ENCODE results near the gene KIDINS220. TPM values are rescaled to one million over a fixed set of nuclear protein-coding genes. Genes with fewer than 3 reads are reported as not detected.
A peak's percentile ranks its signal among the peaks of the same experiment; 100 is the strongest.

The KIDINS220 gene
- total and polyA plus RNA-seq, 9 of the 15 experiments (the other 6 are each of a cell fraction or from before 2014, with no cell fraction given) = 15.2 to 48.0 (median 34.4) TPM

DNA sequence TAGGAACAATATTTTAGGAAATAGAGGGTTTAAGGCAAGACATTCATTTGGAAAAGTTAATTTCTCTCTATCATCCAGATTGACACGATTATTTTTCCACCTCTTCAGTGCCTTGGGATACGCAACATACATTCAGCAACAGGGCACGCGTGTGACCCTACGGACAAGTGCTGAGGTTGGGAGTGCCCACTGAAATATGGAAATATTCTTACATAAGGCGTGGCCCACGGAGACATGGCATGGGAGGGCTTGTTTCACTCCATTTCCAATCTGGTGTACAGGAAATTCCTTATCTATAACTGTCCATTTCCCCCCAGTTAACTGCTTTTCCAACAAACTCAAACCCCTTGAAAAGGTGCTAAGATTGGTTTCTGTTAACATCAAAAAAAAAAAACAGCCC lies 20.9 kb upstream of the KIDINS220 start:
- TSS peak; percentile 25 for BruUV-seq (replicated peaks)
- no peak for ATAC-seq
- no peak overlapping the region for H3K9ac ChIP-seq (ENCODE audit: insufficient read depth in 1 of 2, low read depth in 2 of 2, low read length in 2 of 2)
- H4K20me1 ChIP-seq (replicated peaks; ENCODE audit: control insufficient read depth, insufficient read depth, low read length) = no peaks in the 10 kb centered on the region
- H3K79me2 ChIP-seq (ENCODE audit: control insufficient read depth, insufficient read depth, low read length) = no peaks in the 10 kb centered on the region
- no peak overlapping the region for H3K4me3 ChIP-seq
- no peak for FAIRE-seq
- ChIA-PET CTCF (ENCODE audit: low intra/inter-chr PET ratio) (no interaction called here), POLR2A (no interaction called here)
- no peaks in the 10 kb centered on the region for H3K9me1 ChIP-seq (ENCODE audit: control insufficient read depth, insufficient read depth, low read length)
- in situ Hi-C loops (cut with MboI) (no loop called here), intact Hi-C loops (cut with micrococcal nuclease) (no loop called here)
- WGBS (ENCODE audit: insufficient coverage, low coverage, missing lambda C conversion rate) = 95% methylated on average over 6 of the region's 7 CpGs
- no peak for DNase-seq (ENCODE audit: extremely low read depth in 1 of 4, low spot score in 3 of 4)
- H3K36me3 ChIP-seq (ENCODE audit: control insufficient read depth, insufficient read depth, low read length) = peaks cover 35% of the 10 kb centered on the region
- peaks cover 0 to 9% of the 10 kb centered on the region in 2 experiments; a peak in 2 of 5 replicates for H3K4me1 ChIP-seq (replicated peaks in 1 of 2; ENCODE audit: control insufficient read depth in 2 of 2, insufficient read depth in 2 of 2, low read length in 2 of 2)
- H3K4me2 ChIP-seq (ENCODE audit: insufficient read depth, low read length) = no peak overlapping the region
- no peak overlapping the region for H3K27ac ChIP-seq (ENCODE audit: extremely low read depth, low read depth, low read length)
- no peak overlapping the region for H2AFZ ChIP-seq (ENCODE audit: low read depth, low read length)
- TF ChIP-seq SOX6 (IDR thresholded peaks at IDR 0.05) (no peak), CREM (IDR thresholded peaks at IDR 0.05; ENCODE audit: low read depth) (no peak), CBX2 (IDR thresholded peaks at IDR 0.05; ENCODE audit: insufficient read depth, low read length, poor library complexity, severe bottlenecking) (no peak), YY1 (IDR thresholded peaks at IDR 0.05; ENCODE audit: borderline replicate concordance in 1 of 3, control insufficient read depth in 1 of 3, extremely low read depth in 1 of 3, insufficient read depth in 3 of 3, insufficient read length in 1 of 3, insufficient replicate concordance in 2 of 3, low read depth in 1 of 3, low read length in 2 of 3) (no peak), FIP1L1 (IDR thresholded peaks at IDR 0.05; ENCODE audit: low read depth, low read length, poor library complexity, severe bottlenecking) (no peak), RBM15 (IDR thresholded peaks at IDR 0.05; ENCODE audit: insufficient read depth, low read length) (no peak), CBX5 (IDR thresholded peaks at IDR 0.05; ENCODE audit: borderline replicate concordance, low read depth) (no peak), ZC3H8 (IDR thresholded peaks at IDR 0.05) (no peak), CEBPB (tag; IDR thresholded peaks at IDR 0.05) (no peak), SMARCC2 (IDR thresholded peaks at IDR 0.05; ENCODE audit: low read depth) (no peak)
- TF ChIP-seq, protein P1, sequence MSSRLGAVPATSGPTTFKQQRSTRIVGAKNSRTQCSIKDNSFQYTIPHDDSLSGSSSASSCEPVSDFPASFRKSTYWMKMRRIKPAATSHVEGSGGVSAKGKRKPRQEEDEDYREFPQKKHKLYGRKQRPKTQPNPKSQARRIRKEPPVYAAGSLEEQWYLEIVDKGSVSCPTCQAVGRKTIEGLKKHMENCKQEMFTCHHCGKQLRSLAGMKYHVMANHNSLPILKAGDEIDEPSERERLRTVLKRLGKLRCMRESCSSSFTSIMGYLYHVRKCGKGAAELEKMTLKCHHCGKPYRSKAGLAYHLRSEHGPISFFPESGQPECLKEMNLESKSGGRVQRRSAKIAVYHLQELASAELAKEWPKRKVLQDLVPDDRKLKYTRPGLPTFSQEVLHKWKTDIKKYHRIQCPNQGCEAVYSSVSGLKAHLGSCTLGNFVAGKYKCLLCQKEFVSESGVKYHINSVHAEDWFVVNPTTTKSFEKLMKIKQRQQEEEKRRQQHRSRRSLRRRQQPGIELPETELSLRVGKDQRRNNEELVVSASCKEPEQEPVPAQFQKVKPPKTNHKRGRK (tag; IDR thresholded peaks at IDR 0.05) = no peak
- no peaks in the 10 kb centered on the region for H3K9me3 ChIP-seq (replicated peaks; ENCODE audit: control insufficient read depth, insufficient read depth, low read depth, low read length)
- no peaks in the 10 kb centered on the region for H3K27me3 ChIP-seq (ENCODE audit: control insufficient read depth in 2 of 2, insufficient read depth in 2 of 2, low read length in 2 of 2)

All from K562 (cell line).